Fibroblast of skin of abdomen (primary cell): Measurements from ENCODE around the gene KLHL8. TPM values are rescaled to one million over a fixed set of nuclear protein-coding genes. Genes with fewer than 3 reads are reported as not detected.
A peak's percentile ranks its signal among the peaks of the same experiment; 100 is the strongest.

Experiments used
- DNase-seq: peaks from one replicate; pipeline ENCODE4 v3.0.0-alpha.2; 2013
- polyA plus RNA-seq, 2 experiments: library from polyadenylated mRNA; unstranded; fragments of 120-200 nt; gene quantifications; one replicate each; pipeline ENCODE4 v1.2.1, GENCODE V29; 2013; ENCODE audit not compliant: insufficient read length in 2 of 2

Gene KLHL8
- polyA plus RNA-seq (2013, experiment 1 of 2; ENCODE audit: insufficient read length), result 7.8 TPM
- polyA plus RNA-seq (2013, experiment 2 of 2; ENCODE audit: insufficient read length), result 8.0 TPM

DNA sequence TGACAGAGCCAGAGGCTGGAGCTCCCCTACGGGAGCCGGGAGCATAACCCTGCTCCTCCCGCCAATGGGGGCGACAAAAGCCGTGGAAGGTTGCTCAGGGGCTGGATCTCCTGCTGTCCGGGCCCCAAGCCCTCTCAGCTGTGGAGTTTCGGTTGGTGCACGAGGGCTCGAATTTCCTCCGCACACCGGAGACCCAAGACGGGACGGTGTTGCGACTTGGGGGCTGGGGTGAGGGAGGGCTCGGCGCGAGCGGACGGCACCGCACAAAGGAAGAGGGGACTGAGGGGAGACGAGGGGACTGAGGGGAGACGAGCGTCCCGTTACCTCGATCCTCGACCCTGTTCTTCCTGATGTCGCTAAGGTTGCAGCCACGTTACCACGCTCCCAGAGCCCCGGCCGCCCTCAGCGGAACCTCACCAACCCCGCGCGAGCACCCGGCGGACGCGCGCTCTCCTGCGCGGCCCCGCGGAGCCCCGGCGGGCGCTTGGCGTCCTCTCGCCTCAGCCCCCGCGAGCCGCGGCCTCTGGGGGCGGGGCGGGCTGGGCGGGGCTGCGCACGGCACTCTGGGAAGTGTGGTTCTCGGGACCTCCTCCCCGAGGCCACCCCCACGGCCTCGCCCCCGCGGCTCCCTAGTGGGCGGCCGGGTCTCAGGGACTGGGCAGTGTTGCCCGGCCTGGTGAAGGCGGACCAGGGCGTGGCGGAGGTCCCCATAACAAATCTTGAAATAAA is at the start of gene KLHL8:
Gene KLHL8, minus strand, starts transcription at position 525 of the 729 bp plus-strand sequence. CDS start 25,079 bp downstream, outside the sequence.
- DNase-seq, result peak; percentile 89

DNA sequence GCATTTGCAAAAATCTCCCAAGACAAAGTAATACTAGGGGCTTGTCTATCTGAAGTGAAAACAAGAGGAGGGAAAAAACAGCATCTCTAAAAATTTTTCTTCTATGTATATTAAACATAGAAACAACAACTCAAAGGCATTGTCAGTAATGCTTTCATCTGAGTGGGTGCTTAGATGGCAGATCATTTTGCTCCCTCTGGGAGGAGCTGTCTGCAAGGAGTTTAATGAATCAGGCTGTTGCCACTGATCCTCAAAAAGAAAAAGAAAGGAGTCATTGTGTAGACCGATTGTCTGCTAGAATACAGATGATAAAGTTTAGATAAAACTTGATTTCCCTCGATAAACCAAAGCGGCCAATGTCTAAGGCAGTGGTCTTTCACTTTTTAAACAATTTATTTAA is 49.7 kb upstream of the KLHL8 start:
- peak; percentile 25 for DNase-seq

- DNase-seq, result no peak
Observed at GRCh38 chr4:87268411-87268810, 48.0 kb upstream of the KLHL8 start.

GRCh38 chr4:87266986-87267385 is 46.6 kb upstream of the KLHL8 start:
- DNase-seq, result no peak

- no peak for DNase-seq
Observed at GRCh38 chr4:87262886-87263285, 42.5 kb upstream of the KLHL8 start.

DNA sequence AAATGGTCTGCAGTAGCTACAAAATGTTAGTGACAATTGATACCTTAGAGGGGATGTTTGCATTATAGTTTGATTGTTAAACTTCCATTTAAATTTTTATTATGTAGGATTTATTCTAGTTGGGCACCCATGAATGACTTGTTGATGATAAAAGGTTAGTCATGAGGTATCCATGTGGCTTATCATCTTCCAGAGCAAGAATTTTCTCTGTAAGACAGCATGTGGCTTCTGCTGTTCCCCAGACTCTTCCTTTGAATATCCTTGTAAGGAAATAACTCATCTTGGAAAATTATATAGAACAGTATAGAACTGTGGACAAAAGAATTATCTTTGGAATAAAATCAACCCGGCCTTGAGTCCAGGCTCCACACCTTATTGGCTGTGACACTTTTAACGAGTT is 40.1 kb upstream of the KLHL8 start:
- DNase-seq, result no peak

DNA sequence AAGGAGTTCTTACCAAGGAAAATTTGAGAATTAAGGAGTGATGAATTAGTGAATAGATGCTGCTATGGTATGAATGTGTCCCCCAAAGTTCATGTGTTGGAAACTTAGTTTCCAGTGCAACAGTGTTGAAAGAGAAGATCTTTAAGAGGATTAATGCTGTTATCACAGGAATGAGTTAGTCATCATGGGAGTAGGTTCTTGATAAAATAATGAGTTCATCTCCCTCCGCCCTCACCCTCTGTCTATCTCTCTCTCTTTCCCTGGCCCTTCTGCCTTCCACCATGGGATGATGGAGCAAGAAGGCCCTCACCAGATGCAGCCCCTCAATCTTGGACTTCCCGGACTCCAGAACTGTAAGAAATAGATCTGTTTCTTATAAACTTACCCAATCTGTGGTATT is 38.3 kb upstream of the KLHL8 start:
- no peak for DNase-seq

- DNase-seq, result no peak
Observed at GRCh38 chr4:87257523-87257922, 37.1 kb upstream of the KLHL8 start.

DNA sequence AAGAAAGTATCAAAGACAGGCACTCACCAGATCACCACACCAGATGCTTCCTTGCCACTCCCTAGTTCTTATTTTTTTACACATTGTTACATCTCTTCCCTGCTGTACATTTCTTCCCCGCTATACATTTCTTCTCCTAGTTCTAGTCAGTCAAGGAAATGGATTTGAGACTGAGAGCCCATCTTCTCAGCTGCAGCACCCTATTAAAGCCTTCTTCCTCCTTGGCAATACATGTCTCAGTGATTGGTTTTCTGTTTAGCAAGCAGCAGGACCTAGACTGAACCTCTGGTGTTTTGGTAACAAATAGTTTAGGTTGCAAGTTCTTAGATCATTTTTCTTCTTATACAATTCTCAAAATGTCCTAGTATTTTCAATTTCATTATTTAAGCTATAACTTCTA is 35.3 kb upstream of the KLHL8 start:
- DNase-seq, result no peak

DNA sequence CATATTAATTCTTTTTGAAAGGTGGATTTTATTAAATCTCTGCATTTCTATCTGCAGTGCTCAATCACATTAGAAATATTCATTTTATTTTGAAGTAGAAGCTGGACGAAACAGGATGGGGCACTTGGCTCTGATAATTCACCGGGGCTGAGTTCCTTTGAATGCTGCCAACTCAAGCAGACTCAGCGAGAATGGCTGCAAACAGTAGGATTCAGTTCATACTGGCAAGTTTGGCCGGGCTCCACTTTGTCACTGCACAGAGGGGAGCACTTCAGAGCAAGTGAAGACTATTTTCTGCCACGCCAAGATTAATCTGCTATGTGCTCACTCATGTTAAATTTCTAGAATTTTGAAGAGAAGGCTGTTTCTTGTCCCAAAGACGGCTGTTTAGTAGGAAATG is 30.7 kb upstream of the KLHL8 start:
- no peak for DNase-seq

- DNase-seq, result no peak
Observed at GRCh38 chr4:87250294-87250693, 29.9 kb upstream of the KLHL8 start.

DNA sequence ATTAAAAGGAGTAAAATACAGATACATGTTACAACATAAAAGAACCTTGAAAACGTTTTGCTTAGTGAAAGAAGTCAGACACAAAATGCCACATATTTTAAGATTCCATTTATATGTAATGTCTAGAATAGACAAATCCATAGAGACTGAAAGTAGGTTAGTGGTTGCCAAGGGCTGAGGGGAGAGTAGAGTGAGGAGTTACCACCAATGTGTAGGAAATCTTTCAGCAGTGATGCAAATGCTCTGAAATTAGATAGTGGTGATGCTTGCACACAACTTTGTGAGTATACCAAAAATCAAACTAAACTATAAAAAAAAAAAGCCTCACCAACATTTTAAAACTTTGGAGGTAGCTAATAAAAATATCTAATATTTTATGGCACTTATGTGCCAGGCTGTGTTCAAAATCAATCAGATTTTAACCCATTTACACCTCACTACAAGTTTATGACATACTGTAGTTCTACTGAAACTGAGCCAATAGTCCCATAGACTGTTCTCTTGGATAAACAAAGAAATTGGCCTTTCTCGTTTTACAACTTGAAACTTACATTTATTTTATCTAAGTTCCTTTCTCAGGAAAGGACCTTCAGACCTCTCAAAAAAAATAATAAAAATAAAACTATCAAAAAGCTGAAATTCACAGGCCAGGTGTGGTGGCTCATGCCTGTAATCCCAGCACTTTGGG is 29.1 kb upstream of the KLHL8 start:
- DNase-seq, result no peak

- DNase-seq, result no peak
Observed at GRCh38 chr4:87243426-87244053, 23.1 kb upstream of the KLHL8 start.

- DNase-seq, result no peak
Observed at GRCh38 chr4:87241336-87241735, 20.9 kb upstream of the KLHL8 start.

- no peak for DNase-seq
Observed at GRCh38 chr4:87240341-87240740, 19.9 kb upstream of the KLHL8 start.

DNA sequence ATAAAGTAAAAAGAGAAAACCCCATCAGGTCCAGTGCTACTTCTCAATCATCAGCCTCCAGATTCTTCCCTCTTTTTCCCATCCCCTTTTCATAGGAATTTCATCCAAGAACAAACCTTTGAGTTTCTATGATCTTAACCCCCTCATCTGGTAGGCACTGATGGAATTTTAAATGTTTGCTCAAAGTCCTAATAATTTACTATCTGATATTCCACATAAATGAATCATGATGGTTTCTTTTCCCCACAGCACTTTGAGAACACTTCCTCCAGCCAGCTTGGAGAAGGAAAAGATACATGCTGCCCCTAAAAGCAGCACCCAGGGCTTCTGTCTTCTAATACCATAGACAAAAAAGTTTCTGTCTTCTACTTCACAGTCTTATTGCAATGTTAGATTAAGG is 19.4 kb upstream of the KLHL8 start:
- peak; percentile 12 for DNase-seq

DNA sequence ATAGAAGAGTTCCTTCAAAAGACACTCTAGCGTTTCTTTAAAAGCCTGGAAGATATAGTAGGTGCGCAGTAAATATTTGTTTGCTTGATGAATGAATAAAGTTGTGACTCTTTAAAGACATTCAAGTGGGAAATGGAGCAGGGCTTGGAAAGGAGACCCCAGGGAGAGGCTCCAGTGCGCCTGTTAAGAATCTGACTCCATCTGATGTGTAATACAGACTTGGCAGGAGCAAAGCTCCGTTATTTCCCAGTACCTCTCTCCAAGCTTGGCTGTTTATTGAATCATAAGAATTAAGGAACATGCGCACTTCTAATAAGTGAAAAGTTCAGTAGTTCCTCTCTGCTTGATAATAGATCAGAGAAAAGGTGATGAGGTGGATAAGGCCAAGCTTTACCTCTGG is 18.8 kb upstream of the KLHL8 start:
- no peak for DNase-seq

- DNase-seq, result peak; percentile 13
Observed at GRCh38 chr4:87236861-87237260, 16.4 kb upstream of the KLHL8 start.

GRCh38 chr4:87235020-87235671 is 14.7 kb upstream of the KLHL8 start:
- peak; percentile 28 for DNase-seq

DNA sequence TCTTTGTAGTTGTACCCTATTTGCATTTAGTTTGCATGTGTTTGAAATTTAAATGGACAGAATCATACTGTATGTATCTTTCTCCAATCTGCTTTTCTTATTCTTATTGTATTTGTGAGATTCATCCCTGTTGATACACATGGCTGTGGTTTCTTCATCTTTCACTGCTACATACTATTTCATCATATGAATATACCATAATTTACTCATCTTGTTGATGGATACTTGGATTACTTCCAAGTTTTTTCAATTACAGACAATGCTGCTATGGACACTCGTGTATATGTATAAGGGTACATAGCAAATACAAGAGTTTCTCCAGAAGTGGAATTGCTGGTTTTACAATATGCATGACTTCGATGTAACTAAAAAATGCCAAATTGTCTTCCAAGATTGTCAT is 11.8 kb upstream of the KLHL8 start:
- DNase-seq, result peak; percentile 37

GRCh38 chr4:87230806-87231205 is 10.4 kb upstream of the KLHL8 start:
- no peak for DNase-seq

- DNase-seq, result no peak
Observed at GRCh38 chr4:87229979-87230378, 9.6 kb upstream of the KLHL8 start.

GRCh38 chr4:87228262-87228860 is 7.9 kb upstream of the KLHL8 start:
- no peak for DNase-seq
